Measurements from ENCODE around the gene ACIN1. TPM values are rescaled to one million over a fixed set of nuclear protein-coding genes. Genes with fewer than 3 reads are reported as not detected.

The ACIN1 gene
- total RNA-seq, 1 donor from 2014 or later = 263 TPM

DNA sequence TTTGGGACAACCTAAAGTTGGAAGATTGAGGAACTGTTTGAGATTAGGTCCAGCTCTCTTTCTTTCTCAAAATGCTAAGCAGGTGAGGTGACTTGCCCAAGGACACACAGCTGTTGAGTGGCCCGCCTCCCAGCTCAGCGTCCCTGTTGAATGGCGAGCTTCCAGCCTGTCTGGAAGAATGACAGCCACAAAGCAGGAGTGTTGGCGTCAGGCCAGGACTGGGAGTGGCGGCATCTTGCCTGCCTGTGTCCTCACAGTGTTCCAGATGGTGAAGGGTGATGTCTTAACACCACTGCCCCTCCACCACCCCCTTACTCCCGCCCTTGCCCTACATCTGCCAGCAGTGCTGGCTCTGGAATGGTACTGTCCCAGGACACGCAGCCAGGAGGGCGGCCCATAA is 28.5 kb upstream of the ACIN1 start:
- intact Hi-C loops (cut with micrococcal nuclease) = loop anchor here (5.0 to 10.0 kb wide), 2 partner anchors 341 to 434 kb away; partner anchors contain the start of genes NGDN and THTPA
- H3K4me1 Mint-ChIP-seq = peaks cover 44% of the 10 kb centered on the region
- no peaks in the 10 kb centered on the region for H3K27me3 Mint-ChIP-seq
- peak overlapping the region; percentile 72 for H3K27ac Mint-ChIP-seq
- H3K9me3 Mint-ChIP-seq = no peaks in the 10 kb centered on the region
- no peak overlapping the region for H3K4me3 Mint-ChIP-seq
- ATAC-seq (ENCODE audit: low read depth) (no peak), DNase-seq (no peak)
- TF ChIP-seq, protein P1, sequence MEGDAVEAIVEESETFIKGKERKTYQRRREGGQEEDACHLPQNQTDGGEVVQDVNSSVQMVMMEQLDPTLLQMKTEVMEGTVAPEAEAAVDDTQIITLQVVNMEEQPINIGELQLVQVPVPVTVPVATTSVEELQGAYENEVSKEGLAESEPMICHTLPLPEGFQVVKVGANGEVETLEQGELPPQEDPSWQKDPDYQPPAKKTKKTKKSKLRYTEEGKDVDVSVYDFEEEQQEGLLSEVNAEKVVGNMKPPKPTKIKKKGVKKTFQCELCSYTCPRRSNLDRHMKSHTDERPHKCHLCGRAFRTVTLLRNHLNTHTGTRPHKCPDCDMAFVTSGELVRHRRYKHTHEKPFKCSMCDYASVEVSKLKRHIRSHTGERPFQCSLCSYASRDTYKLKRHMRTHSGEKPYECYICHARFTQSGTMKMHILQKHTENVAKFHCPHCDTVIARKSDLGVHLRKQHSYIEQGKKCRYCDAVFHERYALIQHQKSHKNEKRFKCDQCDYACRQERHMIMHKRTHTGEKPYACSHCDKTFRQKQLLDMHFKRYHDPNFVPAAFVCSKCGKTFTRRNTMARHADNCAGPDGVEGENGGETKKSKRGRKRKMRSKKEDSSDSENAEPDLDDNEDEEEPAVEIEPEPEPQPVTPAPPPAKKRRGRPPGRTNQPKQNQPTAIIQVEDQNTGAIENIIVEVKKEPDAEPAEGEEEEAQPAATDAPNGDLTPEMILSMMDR (IDR thresholded peaks at IDR 0.05) = no peak
- CTCF ChIA-PET = interaction anchor here (5.2 kb wide), 1 partner anchor 63 kb away, joined by 162 read pairs; the partner anchor contains the start of gene SLC7A8
- H3K36me3 Mint-ChIP-seq (ENCODE audit: low read depth) = no peaks in the 10 kb centered on the region
- POLR2A ChIA-PET = interaction anchor here (0.6 to 5.6 kb wide), 2 partner anchors 28 to 37 kb away, joined by 6 to 50 read pairs; partner anchors contain the start of genes ACIN1 and C14orf119

DNA sequence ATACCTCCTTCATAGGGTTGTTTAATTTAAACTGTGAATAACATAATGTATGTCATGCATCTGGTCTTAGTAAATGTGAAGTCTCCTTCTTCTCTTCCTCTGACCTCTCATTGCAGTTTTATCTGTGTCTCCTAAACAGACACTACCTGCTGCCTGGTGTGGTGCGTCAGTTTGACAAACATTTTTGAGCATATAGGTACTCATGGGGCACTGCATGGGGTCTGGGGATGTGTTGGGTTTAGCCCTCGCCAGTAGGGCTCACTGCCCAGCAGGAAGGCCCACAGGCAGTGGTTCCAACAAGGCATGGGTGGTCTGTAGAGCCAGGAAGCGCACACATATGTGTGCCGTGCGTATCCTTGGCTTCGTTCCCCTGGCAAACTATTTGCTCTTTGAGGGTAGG is 27.1 kb upstream of the ACIN1 start:
- H3K4me3 Mint-ChIP-seq = no peak overlapping the region
- no peaks in the 10 kb centered on the region for H3K9me3 Mint-ChIP-seq
- H3K27me3 Mint-ChIP-seq = no peaks in the 10 kb centered on the region
- H3K4me1 Mint-ChIP-seq = peaks cover 36% of the 10 kb centered on the region
- ChIA-PET CTCF (interaction anchor here (1.0 to 5.2 kb wide), 8 partner anchors 8 to 436 kb away, joined by 3 to 162 read pairs (median 14); partner anchors contain the start of genes PABPN1 and SLC7A8), POLR2A (interaction anchor here (1.9 to 5.6 kb wide), 3 partner anchors 27 to 199 kb away, joined by 7 to 50 read pairs (median 18); partner anchors contain the start of genes ACIN1, C14orf119 and PABPN1)
- ATAC-seq (ENCODE audit: low read depth) (no peak), DNase-seq (no peak)
- intact Hi-C loops (cut with micrococcal nuclease) = loop anchor here (5.0 to 10.0 kb wide), 2 partner anchors 343 to 435 kb away; partner anchors contain the start of genes NGDN and THTPA
- TF ChIP-seq, protein P1 (IDR thresholded peaks at IDR 0.05) = no peak
- peak overlapping the region; percentile 89 for H3K27ac Mint-ChIP-seq
- no peaks in the 10 kb centered on the region for H3K36me3 Mint-ChIP-seq (ENCODE audit: low read depth)

DNA sequence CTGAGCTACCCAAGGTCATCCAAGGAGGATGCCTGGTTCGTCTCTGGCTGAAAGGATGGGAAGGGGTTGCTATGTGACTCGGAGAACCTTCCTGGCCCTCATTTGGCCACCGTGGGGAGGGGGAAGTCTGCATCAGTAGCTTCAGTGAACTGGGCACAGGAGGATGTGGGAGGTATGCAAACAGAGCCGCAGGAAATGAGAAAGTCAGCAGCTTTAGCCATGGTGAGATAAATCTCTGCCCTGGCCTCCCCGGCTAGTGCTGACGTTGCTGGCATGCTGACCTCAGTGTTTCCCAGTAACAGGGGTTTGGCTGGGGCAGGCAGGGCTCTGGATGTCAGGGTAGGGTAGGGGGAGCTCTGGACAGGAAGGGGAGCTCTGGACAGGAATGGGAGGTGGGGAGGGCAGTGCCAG is 26.4 kb upstream of the ACIN1 start:
- intact Hi-C loops (cut with micrococcal nuclease) = loop anchor here (1.0 to 10.0 kb wide), 3 partner anchors 174 to 436 kb away; partner anchors contain the start of genes NGDN and THTPA
- peaks cover 36% of the 10 kb centered on the region for H3K4me1 Mint-ChIP-seq
- POLR2A ChIA-PET = interaction anchor here (0.6 to 5.6 kb wide), 7 partner anchors 8 to 330 kb away, joined by 3 to 50 read pairs (median 7); partner anchors contain the start of genes ACIN1, C14orf119 and PABPN1
- peak overlapping the region; percentile 89 for H3K27ac Mint-ChIP-seq
- CTCF ChIA-PET = interaction anchor here (0.7 to 5.2 kb wide), 23 partner anchors 9 to 437 kb away, joined by 3 to 162 read pairs (median 6); partner anchors contain the start of genes HOMEZ, PABPN1 and SLC7A8
- ATAC-seq (ENCODE audit: low read depth) (peak; percentile 50), DNase-seq (peak; percentile 25)
- H3K9me3 Mint-ChIP-seq = no peaks in the 10 kb centered on the region
- TF ChIP-seq, protein P1 (IDR thresholded peaks at IDR 0.05) = no peak
- H3K4me3 Mint-ChIP-seq = peak overlapping the region; percentile 67
- H3K36me3 Mint-ChIP-seq (ENCODE audit: low read depth) = no peaks in the 10 kb centered on the region
- no peaks in the 10 kb centered on the region for H3K27me3 Mint-ChIP-seq

DNA sequence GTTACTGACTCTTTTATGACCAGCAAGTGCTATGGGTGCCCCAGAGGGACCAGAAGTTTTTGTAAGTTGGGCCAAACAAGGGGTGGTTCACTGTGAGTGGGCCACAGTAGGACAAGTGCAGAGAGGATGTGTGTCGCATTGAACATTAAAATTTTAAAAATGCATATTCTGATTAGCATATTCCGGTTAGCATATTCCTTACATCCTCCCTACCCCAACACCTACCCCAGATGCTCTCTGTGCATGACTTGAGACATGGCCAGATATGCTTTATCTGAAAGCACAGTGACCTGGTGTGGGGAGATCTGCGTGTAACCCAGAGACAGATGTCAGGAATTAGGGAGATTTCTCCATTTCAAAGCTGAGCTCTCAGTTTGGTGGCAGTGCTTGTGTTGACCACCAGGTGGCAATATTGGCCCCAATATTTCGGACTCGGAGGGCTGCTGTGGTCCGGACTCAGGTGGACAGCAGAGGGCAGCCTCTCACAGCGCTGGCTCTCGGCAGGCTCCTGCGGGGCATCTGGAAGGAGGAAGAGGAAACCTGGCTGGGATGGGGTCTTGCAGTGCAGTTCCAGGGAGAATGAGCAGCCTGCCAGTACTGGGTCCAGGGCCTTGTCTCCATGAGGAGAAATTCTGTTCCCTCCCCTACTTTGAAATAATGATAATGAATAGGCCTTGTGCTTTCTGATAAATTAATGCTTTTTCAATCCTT is 25.8 kb upstream of the ACIN1 start:
- POLR2A ChIA-PET = interaction anchor here (0.6 to 5.6 kb wide), 8 partner anchors 9 to 976 kb away, joined by 3 to 50 read pairs (median 6); partner anchors contain the start of genes ACIN1, C14orf119 and PABPN1
- H3K36me3 Mint-ChIP-seq (ENCODE audit: low read depth) = no peaks in the 10 kb centered on the region
- peak; percentile 67 for DNase-seq
- H3K9me3 Mint-ChIP-seq = no peaks in the 10 kb centered on the region
- intact Hi-C loops (cut with micrococcal nuclease) = loop anchor here (1.0 to 10.0 kb wide), 10 partner anchors 25 to 437 kb away; partner anchors contain the start of genes ACIN1, C14orf119, NGDN and PABPN1
- H3K4me3 Mint-ChIP-seq = peak overlapping the region; percentile 67
- H3K27ac Mint-ChIP-seq = peak overlapping the region; percentile 89
- TF ChIP-seq, protein P1 (IDR thresholded peaks at IDR 0.05) = peak; percentile 84
- H3K27me3 Mint-ChIP-seq = no peaks in the 10 kb centered on the region
- ATAC-seq (ENCODE audit: low read depth) = peak; percentile 87
- peaks cover 36% of the 10 kb centered on the region for H3K4me1 Mint-ChIP-seq
- CTCF ChIA-PET = interaction anchor here (0.6 to 5.2 kb wide), 34 partner anchors 8 to 438 kb away, joined by 3 to 162 read pairs (median 4); partner anchors contain the start of genes ACIN1, C14orf119, HOMEZ and IL25

All from activated B cell treated with CpG ODN at 0.5 μM for 24 hours (primary cell).